Psoas muscle (tissue), 8 donors: ENCODE results near the gene HBS1L. TPM values are rescaled to one million over a fixed set of nuclear protein-coding genes. Genes with fewer than 3 reads are reported as not detected.

ENCODE experiments used
- ATAC-seq, 4 donors: fragments of 200-7000 bp; cut with Tn5 transposase; one replicate each; pipeline ENCODE4 v1.9.1; 2020; ENCODE audit warnings: moderate library complexity in 3 of 4, mild to moderate bottlenecking in 2 of 4
- DNase-seq, 2 donors: peaks; one replicate each; pipeline ENCODE4 v3.0.0-alpha.2; 2020
- H3K27ac ChIP-seq: fragments of 200-600 bp; one replicate; pipeline ENCODE4 v1.8.0; 2022
- H3K27me3 ChIP-seq, 3 donors: fragments of 200-600 bp in 1 of 3; one replicate each; pipeline versions ENCODE4 v1.6.1 to v1.8.0; 2013 to 2022; ENCODE audit warnings: low read length in 2 of 3, mild to moderate bottlenecking in 2 of 3, moderate library complexity in 1 of 3; ENCODE audit not compliant: insufficient read depth in 3 of 3
- H3K36me3 ChIP-seq, 2 donors: fragments of 200-600 bp in 1 of 2; one replicate each; pipeline versions ENCODE4 v1.6.1 to v1.8.0; 2013 to 2022; ENCODE audit warnings: low read depth in 1 of 2, mild to moderate bottlenecking in 1 of 2, moderate library complexity in 1 of 2; ENCODE audit not compliant: insufficient read depth in 1 of 2
- H3K4me1 ChIP-seq: fragments of 200-600 bp; one replicate; pipeline ENCODE4 v1.8.0; 2022
- H3K4me3 ChIP-seq: fragments of 200-600 bp; one replicate; pipeline ENCODE4 v1.8.0; 2022; ENCODE audit warnings: mild to moderate bottlenecking
- H3K9me3 ChIP-seq: fragments of 200-600 bp; one replicate; pipeline ENCODE4 v1.8.0; 2022
- CTCF ChIP-seq: fragments of 200-600 bp; IDR thresholded peaks from one replicate; pipeline ENCODE4 v1.8.0; 2022; ENCODE audit warnings: antibody characterized with exemption
- WGBS, 3 donors: extraction: QIAGEN DNeasy Blood & Tissue Kit; methylation state at CpG; one replicate each; pipeline versions ENCODE4 v1.1.6 to v1.1.7; 2013; 5-methylcytosine and 5-hydroxymethylcytosine counted together
- intact Hi-C, 2 donors: fragments of 100-400 bp; cut with DNase I; formaldehyde crosslinking; loops; one replicate each; pipeline versions ENCODE4 v1.11.0 to v1.14.2; 2022
- polyA plus RNA-seq, 3 donors: library from polyadenylated mRNA; stranded (reverse); fragments of 200-250 nt; gene quantifications; one replicate each; pipeline ENCODE4 v1.2.3, GENCODE V29; 2013
- total RNA-seq, 4 donors: library from RNA; stranded (reverse); fragmentation: NEBNext Ultra II Directional in 2 of 4; extraction: Animal tissue kit (Norgen Biotek cat#: 25700) in 2 of 4; gene quantifications; one replicate each; pipeline versions ENCODE4 v1.2.1 to v1.2.4, GENCODE V29; 2021 to 2023
- donor health status: healthy with polysubstance abuse.
- donor health status: DM: no; HTN: no; CAD: no; lungs with moderate emphysema.
- donor health status: Bipolar disorder and iron deficiency.
- donor health status: healthy.
- donor health status: DM: yes; HTN: yes; CAD: no.
- donor health status: DM: no; HTN: no; CAD: no.
- donor health status: DM: no; HTN: no; CAD: no.
- donor health status: DM: yes; HTN: yes; CAD: no.

Gene HBS1L
- total and polyA plus RNA-seq, 7 donors: 55.1 to 143 (median 99.5) TPM

- TF ChIP-seq CTCF: no peak
- Histone ChIP-seq H3K4me1 (no peaks in the 10 kb centered on the region), H3K27ac (no peak within 1 kb of the TSS), H3K9me3 (no peaks in the 10 kb centered on the region), H3K36me3 (no peaks in the 10 kb centered on the region), H3K27me3 (no peaks in the 10 kb centered on the region), H3K4me3 (no peak within 1 kb of the TSS)
- DNase-seq (no peak), ATAC-seq (no peak)
- intact Hi-C loops: no loop called here
- WGBS, 3 donors: 78 to 80% (median 78%) methylated on average over 4 of the region's 4 CpGs
Observed at GRCh38 chr6:134949927-134950326, 104.7 kb downstream of the HBS1L start, which contains the start of gene ALDH8A1. ALDH8A1 (minus strand) TSS chr6:134950101; CDS start chr6:134950053, 48 bp downstream.

- H3K9me3 ChIP-seq: no peaks in the 10 kb centered on the region
- intact Hi-C loops: no loop called here
- no peaks in the 10 kb centered on the region for H3K36me3 ChIP-seq
- WGBS, 3 donors: 74 to 84% (median 83%) methylated on average over 1 of the region's 1 CpG
- H3K27ac ChIP-seq: no peak overlapping the region
- H3K27me3 ChIP-seq: no peaks in the 10 kb centered on the region
- DNase-seq (no peak), ATAC-seq (no peak)
- TF ChIP-seq CTCF: no peak
- H3K4me3 ChIP-seq: no peak overlapping the region
- H3K4me1 ChIP-seq: no peaks in the 10 kb centered on the region
Observed at GRCh38 chr6:134948691-134949090, 105.9 kb downstream of the HBS1L start.

- no peak for TF ChIP-seq CTCF
- H3K36me3 ChIP-seq: no peaks in the 10 kb centered on the region
- H3K27ac ChIP-seq: no peak overlapping the region
- DNase-seq (no peak), ATAC-seq (no peak)
- no peaks in the 10 kb centered on the region for H3K27me3 ChIP-seq
- H3K4me3 ChIP-seq: no peak overlapping the region
- intact Hi-C loops: no loop called here
- H3K9me3 ChIP-seq: no peaks in the 10 kb centered on the region
- H3K4me1 ChIP-seq: no peaks in the 10 kb centered on the region
Observed at GRCh38 chr6:134948142-134948541, 106.5 kb downstream of the HBS1L start.

- Histone ChIP-seq H3K27ac (no peak overlapping the region), H3K27me3 (no peaks in the 10 kb centered on the region), H3K4me3 (no peak overlapping the region), H3K4me1 (no peaks in the 10 kb centered on the region), H3K9me3 (no peaks in the 10 kb centered on the region), H3K36me3 (peaks cover 0 to 4% of the 10 kb centered on the region in 2 donors)
- intact Hi-C loops: no loop called here
- no peak for DNase-seq
- no peak for TF ChIP-seq CTCF
- ATAC-seq: no peak
Observed at GRCh38 chr6:134945045-134945444, 109.6 kb downstream of the HBS1L start.

GRCh38 chr6:134943522-134944111 is 111.0 kb downstream of the HBS1L start:
- DNase-seq (no peak), ATAC-seq (no peak)
- Histone ChIP-seq H3K27ac (no peak overlapping the region), H3K36me3 (peaks cover 0 to 8% of the 10 kb centered on the region in 2 donors), H3K4me3 (no peak overlapping the region), H3K4me1 (no peaks in the 10 kb centered on the region), H3K9me3 (no peaks in the 10 kb centered on the region), H3K27me3 (no peaks in the 10 kb centered on the region)
- TF ChIP-seq CTCF: no peak
- 95 to 97% (median 96%) methylated on average over 9 of the region's 9 CpGs for WGBS, 3 donors
- intact Hi-C loops: loop anchor here (5.0 kb wide), 4 partner anchors 116 to 821 kb away; no protein-coding TSS in a partner anchor
